B cell (primary cell): ENCODE data around the gene ADM5. TPM values are rescaled to one million over a fixed set of nuclear protein-coding genes. Genes with fewer than 3 reads are reported as not detected.

Source experiments
- ATAC-seq: fragments of 200-7000 bp; cut with Tn5 transposase; one replicate; pipeline ENCODE4 v1.10.0; 2021; ENCODE audit warnings: low read depth, mild to moderate bottlenecking, moderate number of reproducible peaks, moderate library complexity
- CTCF ChIA-PET: fragments of 350-600 bp; sonication (Branson Sonifier 250); formaldehyde crosslinking; loops from one replicate; lab custom pipeline; 2021; ENCODE audit warnings: antibody characterized with exemption, inconsistent platforms; lab: Charles Lee
- POLR2A ChIA-PET: fragments of 350-600 bp; sonication (Branson Sonifier 250); formaldehyde crosslinking; loops from one replicate; lab custom pipeline; 2021; ENCODE audit warnings: antibody characterized with exemption; lab: Charles Lee
- DNase-seq: peaks from one replicate; pipeline ENCODE4 v3.0.0; 2013
- H2AFZ ChIP-seq: 2 replicates; pipeline ENCODE4 v1.6.1; 2012; ENCODE audit warnings: mild to moderate bottlenecking, low read depth, low read length; ENCODE audit not compliant: insufficient read depth, poor library complexity, severe bottlenecking
- H3K27ac ChIP-seq, 2 donors: 1 replicate in 1 of 2; 2 replicates in 1 of 2; pipeline ENCODE4 v1.5.1; 2012 to 2013; ENCODE audit warnings: low read length in 2 of 2, mild to moderate bottlenecking in 2 of 2, moderate library complexity in 1 of 2
- H3K27me3 ChIP-seq, 4 experiments: fragments of 200-600 bp in 1 of 4; sonication (generic) in 1 of 4; replicated peaks in 1 of 4; 1 replicate in 2 of 4; 2 replicates in 2 of 4; pipeline versions ENCODE4 v1.6.1 to v1.7.0; 2013 to 2016; ENCODE audit warnings: low read length in 3 of 4, mild to moderate bottlenecking in 2 of 4, mixed read lengths in 1 of 4, moderate library complexity in 1 of 4; ENCODE audit not compliant: insufficient read depth in 4 of 4, control insufficient read depth in 3 of 4; ENCODE audit errors: control extremely low read depth in 1 of 4
- H3K36me3 ChIP-seq, 2 experiments: replicated peaks in 1 of 2; 1 replicate in 1 of 2; 2 replicates in 1 of 2; pipeline versions ENCODE4 v1.6.1 to v1.7.1; 2013; ENCODE audit warnings: low read length in 1 of 2; ENCODE audit not compliant: insufficient read depth in 2 of 2, control insufficient read depth in 1 of 2; ENCODE audit errors: control extremely low read depth in 1 of 2, extremely low read depth in 1 of 2
- H3K4me1 ChIP-seq, 2 donors: fragments of 200-600 bp in 1 of 2; sonication (generic) in 1 of 2; 1 replicate in 1 of 2; 2 replicates in 1 of 2; pipeline versions ENCODE4 v1.5.1 to v1.6.1; 2013 to 2017; ENCODE audit warnings: low read length in 2 of 2; ENCODE audit not compliant: control insufficient read depth in 2 of 2, insufficient read depth in 2 of 2
- H3K4me2 ChIP-seq: replicated peaks from 2 replicates; pipeline ENCODE3; 2012; ENCODE audit warnings: mild to moderate bottlenecking, low read depth, low read length; ENCODE audit not compliant: poor library complexity, severe bottlenecking
- H3K4me3 ChIP-seq, 5 experiments: fragments of 200-600 bp in 1 of 5; sonication (generic) in 1 of 5; 1 replicate in 3 of 5; 2 replicates in 2 of 5; pipeline versions ENCODE4 v1.5.1 to v1.7.0; 2011 to 2016; ENCODE audit warnings: low read length in 4 of 5, mild to moderate bottlenecking in 4 of 5, low read depth in 2 of 5, control low read depth in 1 of 5, moderate library complexity in 1 of 5; ENCODE audit not compliant: insufficient read depth in 1 of 5; ENCODE audit errors: control extremely low read depth in 1 of 5, extremely low read depth in 1 of 5
- H3K79me2 ChIP-seq: fragments of 200-600 bp; sonication (generic); one replicate; pipeline ENCODE4 v1.6.0; 2016; ENCODE audit warnings: low read length; ENCODE audit not compliant: control insufficient read depth, insufficient read depth
- H3K9ac ChIP-seq: fragments of 200-600 bp; sonication (generic); 2 replicates; pipeline ENCODE4 v1.6.1; 2017; ENCODE audit warnings: mild to moderate bottlenecking, low read length, moderate library complexity
- H3K9me3 ChIP-seq, 3 donors: one replicate each; pipeline versions ENCODE4 v1.6.1 to v1.7.1; 2013; ENCODE audit warnings: low read length in 2 of 3; ENCODE audit not compliant: control insufficient read depth in 2 of 3, insufficient read depth in 1 of 3; ENCODE audit errors: control extremely low read depth in 1 of 3
- H4K20me1 ChIP-seq: 2 replicates; pipeline ENCODE4 v1.6.0; 2012; ENCODE audit warnings: mild to moderate bottlenecking, low read length; ENCODE audit not compliant: insufficient read depth, control insufficient read depth, poor library complexity, severe bottlenecking
- H3K27ac Mint-ChIP-seq: one replicate; pipeline ENCODE4 v1.8.0; 2021; ENCODE audit warnings: mixed read lengths
- H3K27me3 Mint-ChIP-seq: one replicate; pipeline ENCODE4 v1.8.0; 2021; ENCODE audit warnings: mixed read lengths
- H3K4me1 Mint-ChIP-seq: one replicate; pipeline ENCODE4 v1.8.0; 2021; ENCODE audit warnings: mixed read lengths
- H3K4me3 Mint-ChIP-seq: one replicate; pipeline ENCODE4 v1.8.0; 2021; ENCODE audit warnings: mixed read lengths
- H3K9me3 Mint-ChIP-seq: one replicate; pipeline ENCODE4 v1.8.0; 2022; ENCODE audit warnings: mixed read lengths; ENCODE audit not compliant: insufficient read depth
- CTCF ChIP-seq: fragments of 200-600 bp; IDR thresholded peaks from one replicate; pipeline ENCODE4 v1.8.0; 2022; ENCODE audit warnings: antibody characterized with exemption, mild to moderate bottlenecking
- EZH2 ChIP-seq: IDR thresholded peaks from 2 replicates; pipeline ENCODE4 v1.6.1; 2012; ENCODE audit warnings: borderline replicate concordance, low read depth, mild to moderate bottlenecking, moderate library complexity, low read length; ENCODE audit not compliant: insufficient read depth, poor library complexity, severe bottlenecking
- WGBS: methylation state at CpG from one replicate; pipeline ENCODE4 v1.1.5; 2013; ENCODE audit warnings: missing lambda C conversion rate; ENCODE audit not compliant: insufficient coverage; 5-methylcytosine and 5-hydroxymethylcytosine counted together
- intact Hi-C: fragments of 100-400 bp; cut with micrococcal nuclease; formaldehyde crosslinking; loops from one replicate; pipeline ENCODE4 v1.10.0; 2022
- polyA plus RNA-seq: library from polyadenylated mRNA; depleted of rRNA; stranded (reverse); fragments of >200 nt; gene quantifications from 2 replicates; pipeline ENCODE4 v1.2.3, GENCODE V29; 2012
- total RNA-seq, 2 donors: library from RNA; stranded (reverse); fragments of 120-200 nt in 1 of 2; gene quantifications; 1 replicate in 1 of 2; 2 replicates in 1 of 2; pipeline versions ENCODE4 v1.2.3 to v1.2.4, GENCODE V29; 2013 to 2022

The ADM5 gene
- total and polyA plus RNA-seq, 2 donors (not counting 1 experiment from before 2014, with no cell fraction given), result 5.6 to 8.4 TPM

- H3K9me3 ChIP-seq, result peaks cover 0 to 8% (median 0%) of the 10 kb centered on the region in 3 donors
- H3K4me3 ChIP-seq, result peak overlapping the region in 4 of 5 experiments; percentile 42 to 58 (median 46)
- H3K36me3 ChIP-seq, result peaks cover 0 to 13% of the 10 kb centered on the region in 2 experiments
- H3K27me3 ChIP-seq, result peaks cover 0 to 33% (median 14%) of the 10 kb centered on the region in 4 experiments
- H2AFZ ChIP-seq, result peak overlapping the region; percentile 76
- H3K27ac ChIP-seq, result no peak overlapping the region
- ChIA-PET POLR2A (interaction anchor here (0.6 to 0.7 kb wide), 3 partner anchors 9 to 833 kb away, joined by 3 to 12 read pairs (median 4); no protein-coding TSS in a partner anchor), CTCF (interaction anchor here (1.7 kb wide), 1 partner anchor 10 kb away, joined by 6 read pairs; no protein-coding TSS in a partner anchor)
- H3K4me2 ChIP-seq, result peak overlapping the region; percentile 87
- Mint-ChIP-seq H3K4me1 (peaks cover 22% of the 10 kb centered on the region), H3K27ac (peak overlapping the region; percentile 54), H3K27me3 (peaks cover 31% of the 10 kb centered on the region), H3K4me3 (peak overlapping the region; percentile 89), H3K9me3 (no peaks in the 10 kb centered on the region)
- H3K79me2 ChIP-seq, result no peaks in the 10 kb centered on the region
- peaks cover 23% of the 10 kb centered on the region for H4K20me1 ChIP-seq
- 30% methylated on average over 29 of the region's 39 CpGs for WGBS
- H3K4me1 ChIP-seq, result peaks cover 25% of the 10 kb centered on the region in 2 donors
- peak overlapping the region; percentile 62 for H3K9ac ChIP-seq
- intact Hi-C loops, result no loop called here
- peak; percentile 26 for ATAC-seq
- peak; percentile 56 for DNase-seq
- TF ChIP-seq EZH2 (no peak), CTCF (no peak)
These were observed 2.1 kb downstream of the ADM5 start for GRCh38 chr19:49691243-49692146.

- H4K20me1 ChIP-seq, result peaks cover 23% of the 10 kb centered on the region
- H3K4me3 Mint-ChIP-seq, result peak overlapping the region; percentile 33
- no peak overlapping the region for H3K4me3 ChIP-seq
- peaks cover 31% of the 10 kb centered on the region for H3K27me3 Mint-ChIP-seq
- H3K9me3 Mint-ChIP-seq, result no peaks in the 10 kb centered on the region
- WGBS, result 90% methylated on average over 16 of the region's 16 CpGs
- H3K27me3 ChIP-seq, result peaks cover 0 to 33% (median 14%) of the 10 kb centered on the region in 4 experiments
- peaks cover 22% of the 10 kb centered on the region for H3K4me1 Mint-ChIP-seq
- DNase-seq (no peak), ATAC-seq (no peak)
- peaks cover 0 to 10% of the 10 kb centered on the region in 2 experiments for H3K36me3 ChIP-seq
- H3K4me1 ChIP-seq, result peaks cover 25% of the 10 kb centered on the region in 2 donors
- H3K27ac Mint-ChIP-seq, result no peak overlapping the region
- H3K79me2 ChIP-seq, result no peaks in the 10 kb centered on the region
- TF ChIP-seq CTCF (no peak), EZH2 (no peak)
- H3K9ac ChIP-seq, result no peak overlapping the region
- intact Hi-C loops, result no loop called here
- H3K4me2 ChIP-seq, result no peak overlapping the region
- peaks cover 0 to 8% (median 0%) of the 10 kb centered on the region in 3 donors for H3K9me3 ChIP-seq
- ChIA-PET CTCF (no interaction called here), POLR2A (interaction anchor here (0.7 kb wide), 1 partner anchor 188 kb away, joined by 12 read pairs; no protein-coding TSS in a partner anchor)
- no peak overlapping the region for H2AFZ ChIP-seq
- H3K27ac ChIP-seq, result no peak overlapping the region
These were observed 2.7 kb downstream of the ADM5 start for GRCh38 chr19:49692147-49692506.
